CD4-positive, alpha-beta T cell (primary cell): ENCODE data around the gene ELFN1. TPM values are rescaled to one million over a fixed set of nuclear protein-coding genes. Genes with fewer than 3 reads are reported as not detected.

Experiments used
- ATAC-seq: fragments of 200-7000 bp; cut with Tn5 transposase; one replicate; pipeline ENCODE4 v1.10.0; 2022; ENCODE audit warnings: mild to moderate bottlenecking; ENCODE audit not compliant: poor library complexity
- CTCF ChIA-PET: fragments of 350-600 bp; sonication (Branson Sonifier 250); formaldehyde crosslinking; loops from one replicate; lab custom pipeline; 2021; ENCODE audit warnings: antibody characterized with exemption, inconsistent platforms; lab: Charles Lee
- POLR2A ChIA-PET: fragments of 350-600 bp; sonication (Branson Sonifier 250); formaldehyde crosslinking; loops from one replicate; lab custom pipeline; 2021; ENCODE audit warnings: antibody characterized with exemption, inconsistent platforms; lab: Charles Lee
- DNase-seq, 14 experiments: peaks; one replicate each; pipeline ENCODE4 v3.0.0-alpha.2; 2013 to 2020; ENCODE audit warnings: mixed read lengths in 2 of 14
- H3K27ac ChIP-seq, 2 donors: one replicate each; pipeline versions ENCODE4 v1.5.1 to v1.7.0; 2013; ENCODE audit warnings: low read length in 2 of 2, low read depth in 1 of 2, mild to moderate bottlenecking in 1 of 2
- H3K27me3 ChIP-seq, 2 experiments: 1 replicate in 1 of 2; 2 replicates in 1 of 2; pipeline versions ENCODE4 v1.6.1 to v1.7.0; 2013; ENCODE audit warnings: low read length in 2 of 2, control low read depth in 1 of 2, mild to moderate bottlenecking in 1 of 2, moderate library complexity in 1 of 2; ENCODE audit not compliant: insufficient read depth in 2 of 2, control insufficient read depth in 1 of 2
- H3K36me3 ChIP-seq: one replicate; pipeline ENCODE4 v1.6.1; 2013; ENCODE audit warnings: low read length, control low read depth; ENCODE audit not compliant: insufficient read depth
- H3K4me1 ChIP-seq: one replicate; pipeline ENCODE4 v1.6.1; 2013; ENCODE audit warnings: low read length, control low read depth; ENCODE audit not compliant: insufficient read depth
- H3K4me3 ChIP-seq: one replicate; pipeline ENCODE4 v1.5.1; 2013; ENCODE audit warnings: mild to moderate bottlenecking, low read length, moderate library complexity
- H3K9me3 ChIP-seq, 2 experiments: 1 replicate in 1 of 2; 2 replicates in 1 of 2; pipeline versions ENCODE4 v1.6.1 to v1.7.0; 2013; ENCODE audit warnings: low read length in 2 of 2, mild to moderate bottlenecking in 2 of 2, control low read depth in 1 of 2, moderate library complexity in 1 of 2; ENCODE audit not compliant: control insufficient read depth in 1 of 2, insufficient read depth in 1 of 2
- H3K27ac Mint-ChIP-seq: one replicate; pipeline ENCODE4 v1.8.0; 2020; ENCODE audit warnings: mixed read lengths
- H3K27me3 Mint-ChIP-seq: one replicate; pipeline ENCODE4 v1.8.0; 2021; ENCODE audit warnings: mixed read lengths
- H3K36me3 Mint-ChIP-seq: one replicate; pipeline ENCODE4 v1.8.0; 2021; ENCODE audit warnings: low read depth, mixed read lengths
- H3K4me1 Mint-ChIP-seq: one replicate; pipeline ENCODE4 v1.8.0; 2021; ENCODE audit warnings: low read depth, mixed read lengths
- H3K4me3 Mint-ChIP-seq: one replicate; pipeline ENCODE4 v1.8.0; 2020; ENCODE audit warnings: mild to moderate bottlenecking, mixed read lengths
- H3K9me3 Mint-ChIP-seq: one replicate; pipeline ENCODE4 v1.8.0; 2020; ENCODE audit warnings: mixed read lengths
- CTCF ChIP-seq: fragments of 200-600 bp; IDR thresholded peaks from one replicate; pipeline ENCODE4 v1.8.0; 2022; ENCODE audit warnings: antibody characterized with exemption, mild to moderate bottlenecking
- intact Hi-C, 2 experiments: fragments of 100-400 bp; cut with DNase I in 1 of 2; cut with micrococcal nuclease in 1 of 2; formaldehyde crosslinking; loops; one replicate each; pipeline versions ENCODE4 v1.15.1 to v1.9.0; 2023 to 2025; cut with DNase I, micrococcal nuclease
- total RNA-seq, 174 experiments: library from RNA in 2 of 174; stranded (reverse) in 2 of 174; gene quantifications; one replicate each; pipeline ENCODE4 v1.2.3 and lab custom pipeline; 2021 to 2026

Gene ELFN1
- total RNA-seq, 2 experiments from 2014 or later = not detected

- Histone ChIP-seq H3K4me1 (peaks cover 3% of the 10 kb centered on the region), H3K9me3 (peaks cover 0 to 19% of the 10 kb centered on the region in 2 experiments), H3K4me3 (no peak overlapping the region), H3K27ac (no peak overlapping the region), H3K27me3 (no peaks in the 10 kb centered on the region), H3K36me3 (no peaks in the 10 kb centered on the region)
- H3K9me3 Mint-ChIP-seq = no peaks in the 10 kb centered on the region
- ATAC-seq (no peak), DNase-seq (peak in 1 of 14 experiments; percentile 10)
- no peaks in the 10 kb centered on the region for H3K27me3 Mint-ChIP-seq
- no peaks in the 10 kb centered on the region for H3K36me3 Mint-ChIP-seq
- CTCF ChIA-PET = no interaction called here
- H3K27ac Mint-ChIP-seq = no peak overlapping the region
- peaks cover 10% of the 10 kb centered on the region for H3K4me1 Mint-ChIP-seq
- POLR2A ChIA-PET = no interaction called here
- H3K4me3 Mint-ChIP-seq = no peak overlapping the region
- intact Hi-C loops = no loop called here
- TF ChIP-seq CTCF = no peak
Measured at GRCh38 chr7:1749351-1749863, 79.3 kb downstream of the ELFN1 start.

- H3K4me1 Mint-ChIP-seq = peaks cover 10% of the 10 kb centered on the region
- Histone ChIP-seq H3K9me3 (peaks cover 0 to 13% of the 10 kb centered on the region in 2 experiments), H3K27me3 (no peaks in the 10 kb centered on the region), H3K27ac (no peak overlapping the region), H3K4me1 (peaks cover 3% of the 10 kb centered on the region), H3K4me3 (no peak overlapping the region), H3K36me3 (no peaks in the 10 kb centered on the region)
- ATAC-seq (no peak), DNase-seq (peak in 1 of 14 experiments; percentile 6)
- H3K27me3 Mint-ChIP-seq = no peaks in the 10 kb centered on the region
- H3K4me3 Mint-ChIP-seq = no peak overlapping the region
- intact Hi-C loops = no loop called here
- H3K27ac Mint-ChIP-seq = no peak overlapping the region
- CTCF ChIA-PET = no interaction called here
- H3K36me3 Mint-ChIP-seq = no peaks in the 10 kb centered on the region
- no peaks in the 10 kb centered on the region for H3K9me3 Mint-ChIP-seq
- no peak for TF ChIP-seq CTCF
- POLR2A ChIA-PET = no interaction called here
Measured at GRCh38 chr7:1749864-1750466, 79.9 kb downstream of the ELFN1 start.

GRCh38 chr7:1750541-1751021 is 80.5 kb downstream of the ELFN1 start:
- H3K36me3 Mint-ChIP-seq = no peaks in the 10 kb centered on the region
- H3K4me1 Mint-ChIP-seq = peaks cover 10% of the 10 kb centered on the region
- H3K36me3 ChIP-seq = no peaks in the 10 kb centered on the region
- H3K27me3 ChIP-seq = no peaks in the 10 kb centered on the region
- ChIA-PET CTCF (no interaction called here), POLR2A (no interaction called here)
- no peak overlapping the region for H3K4me3 ChIP-seq
- peak in 1 of 14 experiments; percentile 4 for DNase-seq
- no peak for TF ChIP-seq CTCF
- H3K27ac Mint-ChIP-seq = no peak overlapping the region
- peaks cover 3% of the 10 kb centered on the region for H3K4me1 ChIP-seq
- no peaks in the 10 kb centered on the region for H3K9me3 Mint-ChIP-seq
- intact Hi-C loops = no loop called here
- H3K27ac ChIP-seq = no peak overlapping the region
- no peak for ATAC-seq
- H3K4me3 Mint-ChIP-seq = no peak overlapping the region
- H3K27me3 Mint-ChIP-seq = no peaks in the 10 kb centered on the region
- peaks cover 0 to 11% of the 10 kb centered on the region in 2 experiments for H3K9me3 ChIP-seq
